ENCODE measurements around the gene KDSR.
"Not testable (repeated sequence)": the region's sequence is repeated elsewhere in the genome, so short reads cannot be mapped to it uniquely, and the experiment has no call there.

The KDSR gene

GRCh38 chr18:63366213-63367052 is 573 bp downstream of the KDSR start:
- peak; percentile 26 for DNase-seq (ENCODE audit: low spot score)

- DNase-seq (ENCODE audit: low spot score): peak; percentile 33
Measured at GRCh38 chr18:63365876-63366212, 1.2 kb downstream of the KDSR start.

GRCh38 chr18:63363951-63364350 is 3.1 kb downstream of the KDSR start:
- no peak for DNase-seq (ENCODE audit: low spot score)

- DNase-seq (ENCODE audit: low spot score): not testable (repeated sequence)
Measured at GRCh38 chr18:63363420-63363819, 3.6 kb downstream of the KDSR start.

- DNase-seq (ENCODE audit: low spot score): no peak
Measured at GRCh38 chr18:63356272-63356896, 10.6 kb downstream of the KDSR start.

GRCh38 chr18:63350230-63350629 is 16.8 kb downstream of the KDSR start:
- no peak for DNase-seq (ENCODE audit: low spot score)

- no peak for DNase-seq (ENCODE audit: low spot score)
Measured at GRCh38 chr18:63348508-63349136, 18.4 kb downstream of the KDSR start.

GRCh38 chr18:63346480-63347183 is 20.4 kb downstream of the KDSR start:
- no peak for DNase-seq (ENCODE audit: low spot score)

GRCh38 chr18:63346031-63346430 is 21.0 kb downstream of the KDSR start:
- no peak for DNase-seq (ENCODE audit: low spot score)

GRCh38 chr18:63344918-63345317 is 22.1 kb downstream of the KDSR start:
- DNase-seq (ENCODE audit: low spot score): no peak

- no peak for DNase-seq (ENCODE audit: low spot score)
Measured at GRCh38 chr18:63344263-63344662, 22.7 kb downstream of the KDSR start.

- DNase-seq (ENCODE audit: low spot score): no peak
Measured at GRCh38 chr18:63342206-63342605, 24.8 kb downstream of the KDSR start.

GRCh38 chr18:63339920-63340484 is 27.0 kb downstream of the KDSR start:
- DNase-seq (ENCODE audit: low spot score): peak; percentile 35

GRCh38 chr18:63336366-63337099 is 30.5 kb downstream of the KDSR start:
- DNase-seq (ENCODE audit: low spot score): no peak

- no peak for DNase-seq (ENCODE audit: low spot score)
Measured at GRCh38 chr18:63331105-63331504, 35.9 kb downstream of the KDSR start.

- no peak for DNase-seq (ENCODE audit: low spot score)
Measured at GRCh38 chr18:63329431-63330145, 37.4 kb downstream of the KDSR start.

- no peak for DNase-seq (ENCODE audit: low spot score)
Measured at GRCh38 chr18:63326011-63326410, 41.0 kb downstream of the KDSR start.

GRCh38 chr18:63325086-63325686 is 41.8 kb downstream of the KDSR start:
- no peak for DNase-seq (ENCODE audit: low spot score)

GRCh38 chr18:63322908-63323634 is 43.9 kb downstream of the KDSR start:
- peak; percentile 85 for DNase-seq (ENCODE audit: low spot score)

GRCh38 chr18:63322206-63322605 is 44.8 kb downstream of the KDSR start:
- no peak for DNase-seq (ENCODE audit: low spot score)

Measured in globus pallidus (tissue), 1 donor.